MCF 10A (cell line): Measurements from ENCODE around the gene GTF3C4. TPM values are rescaled to one million over a fixed set of nuclear protein-coding genes. Genes with fewer than 3 reads are reported as not detected.

Experiments
- BruUV-seq: library from RNA; stranded (reverse); fragments of 400-500 nt; replicated peaks from 2 replicates; lab custom pipeline; 2021; lab: Mats Ljungman, UMichigan
- CTCF ChIA-PET: fragments of 300-600 bp; sonication (Branson Sonifier 250); formaldehyde crosslinking; extraction: SDS; loops from one replicate; lab custom pipeline; 2021; ENCODE audit warnings: antibody characterized with exemption, inconsistent platforms; lab: Yijun Ruan, JAX
- POLR2A ChIA-PET: fragments of 300-600, 350-650 bp; sonication (Branson Sonifier 250); formaldehyde crosslinking; extraction: SDS; loops from one replicate; lab custom pipeline; 2020; ENCODE audit warnings: antibody characterized with exemption, inconsistent platforms; lab: Yijun Ruan, JAX
- DNase-seq: peaks from one replicate; pipeline ENCODE4 v3.0.0-alpha.2; 2018; ENCODE audit not compliant: unreplicated experiment
- H3K27ac Mint-ChIP-seq: one replicate; pipeline ENCODE4 v1.8.0; 2022; ENCODE audit warnings: mild to moderate bottlenecking, low read depth, mixed read lengths; ENCODE audit not compliant: unreplicated experiment
- H3K27me3 Mint-ChIP-seq: one replicate; pipeline ENCODE4 v1.8.0; 2022; ENCODE audit warnings: mixed read lengths; ENCODE audit not compliant: insufficient read depth, unreplicated experiment
- H3K36me3 Mint-ChIP-seq: one replicate; pipeline ENCODE4 v1.8.0; 2022; ENCODE audit warnings: mild to moderate bottlenecking, moderate library complexity, mixed read lengths; ENCODE audit not compliant: insufficient read depth, unreplicated experiment
- H3K4me1 Mint-ChIP-seq: one replicate; pipeline ENCODE4 v1.8.0; 2022; ENCODE audit warnings: mixed read lengths; ENCODE audit not compliant: insufficient read depth, unreplicated experiment
- H3K4me3 Mint-ChIP-seq: one replicate; pipeline ENCODE4 v1.8.0; 2022; ENCODE audit warnings: mild to moderate bottlenecking, moderate library complexity, mixed read lengths; ENCODE audit not compliant: unreplicated experiment
- H3K9me3 Mint-ChIP-seq: one replicate; pipeline ENCODE4 v1.8.0; 2022; ENCODE audit warnings: mixed read lengths; ENCODE audit not compliant: unreplicated experiment
- CTCF ChIP-seq: fragments of 200-600 bp; IDR thresholded peaks from one replicate; pipeline ENCODE4 v1.8.0; 2022; ENCODE audit warnings: antibody characterized with exemption, mild to moderate bottlenecking; ENCODE audit not compliant: unreplicated experiment
- intact Hi-C: fragments of 100-400 bp; cut with micrococcal nuclease; formaldehyde crosslinking; loops from 2 replicates; pipeline ENCODE4 v1.14.1; 2022
- total RNA-seq: library from RNA; stranded (reverse); gene quantifications from 2 replicates; pipeline ENCODE4 v1.2.3, GENCODE V29; 2022

Gene GTF3C4
- total RNA-seq, 1 experiment from 2014 or later = 18.3 TPM

- BruUV-seq = no TSS peak
- no peak for TF ChIP-seq CTCF
- Mint-ChIP-seq H3K4me3 (no peak overlapping the region), H3K9me3 (no peaks in the 10 kb centered on the region), H3K4me1 (no peaks in the 10 kb centered on the region), H3K27me3 (peaks cover 48% of the 10 kb centered on the region), H3K27ac (no peak overlapping the region), H3K36me3 (no peaks in the 10 kb centered on the region)
- ChIA-PET CTCF (no interaction called here), POLR2A (no interaction called here)
- DNase-seq = no peak
- intact Hi-C loops = no loop called here
Measured at GRCh38 chr9:132730054-132731033, 60.1 kb downstream of the GTF3C4 start.

GRCh38 chr9:132731230-132731629 is 61.0 kb downstream of the GTF3C4 start:
- CTCF ChIA-PET = no interaction called here
- no peak overlapping the region for H3K27ac Mint-ChIP-seq
- intact Hi-C loops = no loop called here
- H3K9me3 Mint-ChIP-seq = no peaks in the 10 kb centered on the region
- H3K27me3 Mint-ChIP-seq = peaks cover 48% of the 10 kb centered on the region
- no peak for TF ChIP-seq CTCF
- no peaks in the 10 kb centered on the region for H3K36me3 Mint-ChIP-seq
- BruUV-seq = no TSS peak
- no peak for DNase-seq
- H3K4me3 Mint-ChIP-seq = no peak overlapping the region
- no peaks in the 10 kb centered on the region for H3K4me1 Mint-ChIP-seq
- POLR2A ChIA-PET = no interaction called here

GRCh38 chr9:132732326-132733259 is 62.3 kb downstream of the GTF3C4 start:
- TF ChIP-seq CTCF = no peak
- DNase-seq = no peak
- Mint-ChIP-seq H3K4me1 (no peaks in the 10 kb centered on the region), H3K27ac (no peak overlapping the region), H3K36me3 (no peaks in the 10 kb centered on the region), H3K4me3 (no peak overlapping the region), H3K9me3 (no peaks in the 10 kb centered on the region), H3K27me3 (peaks cover 36% of the 10 kb centered on the region)
- BruUV-seq = no TSS peak
- ChIA-PET POLR2A (no interaction called here), CTCF (interaction anchor here (0.9 kb wide), 1 partner anchor 72 kb away, joined by 3 read pairs; no protein-coding TSS in a partner anchor)
- intact Hi-C loops = no loop called here
